DMS 273 treated with DMSO at 0.1 percent for 48 hours (cell line): ENCODE results near the gene HNRNPAB.
"Not testable (repeated sequence)": the region's sequence is repeated elsewhere in the genome, so short reads cannot be mapped to it uniquely, and the experiment has no call there.

Experiments
- DNase-seq: peaks from one replicate; lab custom pipeline; 2025; lab: John Stamatoyannopoulos, UW

The HNRNPAB gene

DNA sequence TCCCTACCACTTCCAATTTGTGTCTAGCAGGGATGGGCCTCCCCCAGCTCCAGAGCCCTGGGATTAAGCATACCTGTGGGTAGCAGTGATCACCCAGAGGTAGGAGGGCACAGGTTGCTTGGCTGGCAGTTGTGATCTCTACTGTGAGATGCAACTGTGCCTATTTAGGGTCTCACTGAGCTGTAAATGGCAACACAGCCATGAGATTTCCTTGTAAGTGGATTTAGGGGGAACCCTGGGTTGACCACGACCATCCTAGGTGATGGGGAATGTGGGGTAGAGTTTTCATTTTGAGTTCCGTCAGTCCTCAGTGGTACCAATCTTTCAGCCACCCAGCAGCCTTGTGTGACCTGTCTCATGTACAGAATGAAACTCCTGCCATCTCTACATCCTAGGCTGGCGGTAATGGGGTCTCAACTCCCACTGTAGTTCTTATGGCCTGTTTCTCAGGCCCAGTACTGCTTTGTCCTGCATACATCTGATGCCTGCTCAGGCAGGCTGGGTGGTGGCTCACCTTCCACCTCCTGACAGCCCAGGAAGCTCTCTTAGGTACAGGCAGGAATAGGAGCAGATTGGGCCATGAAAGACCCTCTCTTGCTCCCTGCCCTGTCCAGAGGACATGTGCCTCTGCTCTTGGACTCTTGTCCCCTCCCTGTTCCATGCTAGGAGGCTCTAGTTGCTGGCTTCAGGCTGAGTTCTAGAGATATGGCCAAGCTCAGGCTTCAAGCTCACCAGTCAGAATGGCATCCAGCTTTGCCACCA, 8.1 kb downstream of the HNRNPAB start:
- no peak for DNase-seq

DNA sequence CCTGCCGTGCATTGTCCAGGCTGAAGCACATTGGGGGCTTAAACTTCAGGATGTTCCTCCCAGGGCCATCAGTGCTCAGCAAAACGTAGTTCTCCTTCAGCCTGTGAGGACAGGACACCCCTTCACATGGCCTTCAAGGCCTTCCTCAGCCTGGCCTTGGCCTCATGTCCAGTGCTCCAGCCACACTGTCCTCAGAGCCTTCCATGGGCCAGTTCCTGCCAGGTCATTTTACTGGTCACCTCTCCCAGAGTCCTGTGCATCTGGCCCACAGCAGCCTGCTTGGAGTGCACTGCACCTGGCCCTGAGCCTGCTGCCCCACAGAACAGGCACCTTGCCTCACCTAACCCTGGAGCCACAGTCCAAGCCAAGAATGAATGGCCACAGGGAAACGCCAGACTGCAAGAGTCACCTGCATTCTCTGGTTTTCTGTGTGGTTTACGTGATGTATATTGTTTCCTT, 8.7 kb downstream of the HNRNPAB start:
- DNase-seq: no peak

DNA sequence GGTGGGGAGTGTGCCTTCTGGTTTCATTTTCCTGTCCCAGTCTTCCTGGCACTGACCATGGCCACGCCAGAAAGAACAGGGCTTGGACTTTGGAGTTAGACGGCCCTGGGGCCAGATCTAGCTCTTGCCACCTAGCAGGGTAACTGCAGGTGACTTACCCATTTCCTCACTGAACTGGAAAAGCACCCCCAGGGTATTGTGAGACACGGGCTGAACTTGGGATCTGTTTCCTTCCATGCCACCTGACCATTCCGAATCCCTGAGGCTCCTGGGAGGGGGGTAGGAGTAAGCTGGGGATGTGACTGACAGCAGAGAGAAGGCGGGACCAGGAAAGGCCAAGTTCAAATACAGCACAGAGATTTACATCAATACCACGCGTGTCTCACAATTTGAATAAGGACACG, 9.4 kb downstream of the HNRNPAB start:
- DNase-seq: no peak

DNA sequence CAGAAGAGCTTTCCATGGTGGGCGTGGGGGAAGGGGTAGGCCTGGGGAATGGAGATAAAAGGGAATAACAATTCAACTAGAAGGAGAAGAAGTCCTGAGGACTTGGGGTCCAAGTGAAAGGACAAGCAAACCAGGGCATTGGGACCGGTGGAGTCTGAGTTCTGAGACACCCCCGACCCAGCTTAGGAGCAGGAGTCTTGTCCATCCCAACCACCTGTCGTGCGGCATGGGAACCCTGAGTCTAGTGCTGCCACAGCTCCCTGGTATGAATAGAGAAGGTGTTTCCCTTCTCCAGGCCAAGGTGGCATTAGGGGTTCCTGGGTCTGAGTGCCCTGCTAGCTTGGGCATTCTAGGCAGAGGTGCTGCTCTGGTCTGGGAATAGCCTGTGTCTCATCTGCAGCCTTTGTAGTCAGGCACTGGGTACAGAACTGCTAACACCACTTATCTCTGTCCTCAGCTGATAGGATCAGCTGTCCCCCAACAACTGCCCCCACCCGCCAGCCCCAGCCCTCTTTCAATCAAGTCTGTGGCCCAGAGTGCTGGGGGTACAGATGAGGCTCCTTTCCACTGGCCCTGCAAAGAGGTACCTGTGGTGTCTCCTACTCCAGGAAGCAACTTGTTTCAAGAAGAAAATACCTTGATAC, 9.9 kb downstream of the HNRNPAB start:
- no peak for DNase-seq

DNA sequence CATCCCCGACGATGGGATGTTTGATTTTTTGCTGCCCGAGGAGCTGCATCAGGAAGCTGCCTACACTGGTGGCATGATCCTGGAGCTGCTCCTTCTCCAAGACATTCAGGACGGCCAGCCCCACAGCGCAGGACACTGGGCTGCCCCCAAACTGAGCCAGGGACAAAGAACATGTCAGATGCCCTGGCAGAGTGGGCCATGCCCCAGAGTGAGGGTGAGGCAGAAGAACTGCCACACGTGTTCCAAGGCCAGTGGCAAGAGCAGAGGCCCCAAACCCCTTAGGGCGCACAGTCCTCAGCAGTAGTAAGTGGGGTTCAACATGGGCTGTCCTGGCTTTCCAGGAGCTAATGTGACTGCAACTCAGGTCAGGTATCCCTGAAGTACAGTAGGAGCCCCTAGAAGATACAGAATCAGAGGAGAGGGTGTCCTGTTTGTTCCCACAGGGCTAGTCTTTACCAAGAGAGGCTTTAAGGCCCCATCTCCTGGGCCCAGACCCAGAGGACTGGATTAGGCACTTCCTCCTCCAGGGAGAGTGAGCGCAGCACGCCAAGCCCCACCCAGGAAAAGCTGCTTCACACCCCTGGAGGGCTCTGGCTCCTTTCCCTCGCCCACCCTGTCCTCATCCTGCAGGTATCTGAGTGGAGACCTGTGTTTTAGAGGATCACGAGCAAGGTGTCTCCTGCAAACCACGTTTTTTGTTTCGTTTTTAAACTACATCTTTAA, 11.1 kb downstream of the HNRNPAB start:
- no peak for DNase-seq

DNA sequence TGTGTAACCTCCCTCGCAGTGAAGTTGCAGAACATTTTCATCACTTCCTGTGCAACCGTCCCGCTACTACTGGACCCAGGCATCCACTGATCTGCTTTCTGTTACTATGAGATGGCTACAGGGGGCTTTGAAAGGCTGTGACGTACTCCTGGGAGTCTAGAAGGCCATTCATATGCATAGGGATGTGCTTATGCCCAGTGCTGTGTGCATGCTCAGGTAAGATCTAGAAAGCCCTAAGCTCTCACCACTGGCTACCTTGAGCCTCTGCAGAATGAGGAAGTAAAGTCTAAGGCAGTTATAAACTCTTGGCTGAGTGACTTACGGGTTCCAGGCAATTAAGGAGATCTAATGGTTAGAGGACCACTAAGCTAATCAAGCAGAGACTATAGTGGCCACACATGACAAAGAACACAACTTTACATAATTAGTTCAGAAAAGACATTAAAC, 11.8 kb downstream of the HNRNPAB start:
- no peak for DNase-seq

DNA sequence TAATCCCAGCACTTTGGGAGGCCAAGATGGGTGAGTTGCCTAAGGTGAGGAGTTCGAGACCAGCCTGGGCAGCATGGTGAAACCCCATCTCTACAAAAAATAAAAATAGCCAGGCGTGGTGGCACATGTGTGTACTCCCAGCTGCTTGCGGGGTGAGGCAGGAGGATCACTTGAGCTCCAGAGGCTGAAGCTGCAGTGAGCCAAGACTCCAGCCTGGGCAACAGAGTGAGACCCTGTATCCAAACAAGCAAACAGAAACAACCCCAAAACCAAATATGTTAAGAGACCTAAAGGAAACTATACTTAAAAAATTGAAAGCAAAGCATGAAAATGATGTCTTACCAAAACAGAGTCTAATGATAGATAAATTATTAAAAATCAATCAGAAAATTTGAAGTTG, 12.4 kb downstream of the HNRNPAB start:
- DNase-seq: no peak

DNA sequence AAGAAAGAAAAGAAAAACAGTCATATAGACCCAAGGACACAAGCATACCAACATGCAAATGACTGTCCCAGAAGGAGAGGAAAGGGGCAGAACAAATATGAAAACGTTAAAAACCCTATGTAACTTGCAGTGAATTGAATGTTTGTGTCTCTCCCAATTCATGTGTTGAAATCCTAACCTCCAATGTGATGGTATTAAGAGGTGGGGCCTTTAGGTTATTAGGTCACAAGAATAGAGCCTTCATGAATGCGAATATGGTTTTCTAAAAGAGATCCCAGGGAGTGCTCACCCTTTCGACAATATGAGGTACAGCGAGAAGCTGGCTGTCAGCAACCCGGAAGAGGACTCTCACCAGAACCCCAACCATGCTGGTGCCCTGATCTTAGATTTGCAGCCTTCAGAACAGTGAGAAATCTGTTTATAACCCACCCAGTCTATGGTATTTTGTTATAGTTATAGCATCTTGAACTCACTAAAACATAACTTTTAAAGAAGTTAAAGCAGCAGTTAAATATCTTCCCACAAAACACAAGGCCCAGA, 14.0 kb downstream of the HNRNPAB start:
- DNase-seq: no peak

DNA sequence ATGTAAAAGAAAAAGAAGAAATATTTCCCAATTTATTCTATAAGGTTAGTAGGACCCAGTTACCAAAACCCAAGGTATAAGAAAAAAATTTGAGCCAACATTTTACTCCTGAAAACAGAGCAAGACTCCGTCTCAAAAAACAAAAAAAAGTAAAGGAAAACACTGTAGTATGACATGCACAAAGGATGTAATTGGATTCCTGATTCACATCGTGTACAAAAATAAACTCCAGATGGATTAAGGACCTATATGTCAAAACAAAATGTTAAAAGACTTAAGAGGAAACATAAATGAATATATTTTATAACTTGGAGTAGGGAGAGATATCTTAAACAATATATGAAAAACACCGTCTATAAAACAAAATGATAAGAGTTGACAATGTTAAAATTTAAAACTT, 14.5 kb downstream of the HNRNPAB start:
- DNase-seq: no peak

DNA sequence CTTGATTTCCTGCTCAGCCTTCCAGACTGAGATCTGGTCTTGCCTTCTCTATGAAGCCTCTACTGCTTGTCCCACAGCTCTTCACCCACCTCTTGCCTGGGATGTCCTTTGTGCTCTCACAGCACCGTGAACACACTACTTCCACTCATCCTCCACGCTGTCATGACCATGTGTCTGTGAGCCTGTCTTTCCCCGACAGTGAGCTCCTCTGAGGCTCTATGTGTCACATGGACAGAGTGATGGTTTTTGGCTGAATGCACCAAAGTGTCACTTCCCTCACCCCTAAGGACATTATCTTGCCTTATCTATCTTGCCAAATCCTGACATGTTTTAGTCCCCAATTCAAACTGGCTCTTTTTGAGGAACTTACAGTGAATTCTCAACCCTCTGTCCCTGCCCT, 16.9 kb downstream of the HNRNPAB start:
- DNase-seq: no peak

DNA sequence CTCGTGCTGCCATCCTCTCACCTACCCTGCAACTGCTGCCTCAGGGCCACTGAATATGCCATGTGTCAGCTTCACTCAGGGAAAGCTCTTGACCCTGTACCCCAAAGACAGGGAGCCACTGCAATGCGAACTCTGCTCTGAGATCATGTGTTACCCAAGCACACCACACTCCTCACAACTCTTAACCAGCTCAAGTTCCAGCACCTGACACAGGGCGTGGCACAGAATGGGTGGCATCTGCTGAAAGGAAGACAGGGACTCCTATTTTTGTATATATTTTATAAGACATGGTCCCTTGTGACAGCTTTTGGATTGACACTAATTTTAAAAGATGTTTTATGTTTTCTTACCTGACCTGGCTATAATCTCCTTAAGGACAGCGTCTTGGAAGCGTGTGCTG, 17.5 kb downstream of the HNRNPAB start:
- no peak for DNase-seq

DNA sequence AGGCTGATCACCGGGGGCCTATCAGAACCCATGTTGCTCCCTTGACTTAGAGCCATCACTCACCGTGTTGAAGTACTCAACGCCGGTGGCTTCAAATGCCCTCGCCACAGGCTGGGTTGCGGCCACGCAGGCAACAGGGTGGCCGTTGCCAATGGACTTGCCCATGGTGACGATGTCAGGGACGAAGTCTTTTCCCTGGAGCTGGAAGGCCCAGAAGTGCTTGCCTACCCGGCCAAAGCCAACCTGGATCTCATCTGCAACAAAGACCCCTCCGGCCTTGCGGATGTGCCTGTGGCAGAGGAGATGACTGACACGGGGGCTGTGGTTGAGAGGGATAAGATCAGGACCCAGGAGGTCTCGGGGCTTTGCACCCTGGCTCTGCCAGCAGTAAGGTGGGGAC, 18.0 kb downstream of the HNRNPAB start:
- no peak for DNase-seq

DNA sequence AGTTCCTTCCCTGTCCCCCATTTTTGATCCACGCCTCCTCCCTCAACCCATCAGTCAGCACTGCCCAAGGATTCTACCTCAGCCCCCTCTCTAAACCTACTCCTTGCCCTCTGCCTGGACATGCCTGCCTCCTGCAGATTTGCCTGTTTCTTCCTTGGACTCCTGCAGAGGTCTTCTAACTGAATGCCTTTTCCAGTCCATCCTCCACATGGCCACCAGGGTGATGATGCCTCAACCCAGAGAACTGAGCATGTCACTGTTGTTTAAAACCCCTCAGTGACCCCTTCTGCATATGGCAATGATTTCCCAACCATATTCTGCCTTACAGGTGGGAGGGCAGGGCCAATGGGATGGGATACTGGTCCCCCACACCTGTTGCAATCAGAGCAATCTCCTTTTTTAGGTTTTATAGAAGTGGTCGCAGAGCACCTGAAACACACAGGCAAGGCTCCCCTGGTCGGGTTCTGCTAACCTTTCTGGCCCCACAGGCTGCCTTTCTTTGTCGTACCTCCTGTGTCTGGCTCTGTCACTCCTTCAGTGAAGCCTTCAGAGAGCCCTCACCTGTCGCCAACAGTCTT, 19.0 kb downstream of the HNRNPAB start:
- no peak for DNase-seq

DNA sequence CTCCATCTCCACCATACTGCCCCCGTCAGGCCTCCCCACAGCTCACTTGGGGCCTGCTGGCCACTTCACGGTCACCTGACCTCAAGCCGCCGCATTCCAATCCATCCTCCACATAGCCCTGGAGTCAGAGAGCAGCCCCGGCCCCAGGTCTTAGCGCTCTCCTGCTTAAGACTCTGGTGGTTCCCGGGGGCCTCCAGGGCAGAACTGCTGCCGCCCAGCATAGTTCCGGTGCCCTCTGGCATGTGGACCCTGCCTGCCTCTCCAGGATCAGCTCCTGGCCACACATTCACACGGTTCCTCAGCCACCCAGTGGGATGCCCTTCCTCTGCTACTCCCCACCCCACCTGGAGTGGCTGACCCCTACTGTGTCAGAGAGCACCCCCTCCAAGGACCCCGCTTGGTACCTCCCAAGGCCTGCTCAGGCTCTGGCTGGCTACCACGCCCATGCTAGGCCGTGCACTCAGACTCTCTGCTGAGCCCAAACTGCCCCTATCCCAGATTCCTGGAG, 19.5 kb downstream of the HNRNPAB start:
- no peak for DNase-seq

DNA sequence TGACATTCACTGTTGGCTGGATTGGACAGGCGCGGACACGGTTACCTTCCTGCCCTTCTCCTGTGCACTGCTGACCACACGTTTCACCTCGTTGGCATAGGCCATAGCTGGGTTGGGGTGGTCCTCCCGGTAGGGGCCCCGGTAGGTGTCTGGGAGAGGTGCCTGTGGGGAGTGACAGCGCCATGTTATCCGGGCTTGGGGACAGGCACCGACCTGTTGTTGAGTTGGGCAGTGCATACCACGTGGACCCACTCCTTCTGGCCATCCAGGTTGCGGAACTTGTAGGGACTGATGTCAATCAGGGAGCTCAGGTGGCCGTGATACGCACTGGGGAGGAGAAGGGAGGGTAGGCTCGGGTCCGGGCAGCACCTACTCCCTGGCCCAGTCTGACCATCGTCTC, 20.1 kb downstream of the HNRNPAB start:
- no peak for DNase-seq

DNA sequence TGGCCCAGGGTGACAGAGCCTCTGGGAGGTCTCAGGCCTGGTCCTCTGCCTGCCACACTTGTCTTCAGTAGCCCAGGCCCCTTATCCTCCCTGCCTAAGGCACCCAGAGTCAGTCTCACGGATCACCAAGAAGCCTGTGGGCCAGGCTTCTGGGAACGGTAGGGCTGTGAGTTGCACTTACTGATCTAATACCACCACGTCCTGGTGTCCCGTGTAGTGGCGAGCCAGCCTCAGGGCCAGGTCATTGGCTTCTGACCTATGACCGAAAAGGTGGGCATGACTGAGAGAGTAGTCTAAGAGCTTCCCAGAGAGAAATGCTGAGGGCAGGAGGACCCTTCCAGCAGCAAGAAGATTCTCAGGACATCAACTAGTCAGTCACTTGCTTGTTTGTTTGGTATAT, 20.8 kb downstream of the HNRNPAB start:
- DNase-seq: no peak

DNA sequence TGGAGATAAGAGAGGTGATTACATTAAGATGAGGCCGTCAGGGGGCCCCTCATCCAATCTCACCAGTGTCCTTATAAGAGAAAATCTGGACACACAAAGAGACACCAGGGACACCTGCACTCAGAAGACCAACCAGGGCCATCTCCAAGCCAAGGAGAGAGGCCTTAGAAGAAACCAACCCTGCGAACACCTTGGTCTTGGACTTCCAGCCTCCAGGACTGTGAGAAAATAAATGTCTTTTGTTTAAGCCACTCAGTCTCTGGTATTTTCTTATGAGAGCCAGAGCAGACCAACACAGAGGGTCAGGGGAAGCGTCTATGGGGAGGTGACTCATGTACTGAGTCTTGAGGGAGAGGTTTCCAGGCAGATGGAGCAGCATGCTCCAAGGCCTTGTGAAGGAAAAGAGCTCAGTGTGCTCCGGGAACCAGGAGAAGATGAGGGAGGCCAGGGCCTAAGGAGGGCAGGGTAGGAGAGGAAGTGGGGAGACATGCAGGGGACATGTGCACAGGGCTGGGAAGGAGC, 22.9 kb downstream of the HNRNPAB start:
- DNase-seq: no peak

DNA sequence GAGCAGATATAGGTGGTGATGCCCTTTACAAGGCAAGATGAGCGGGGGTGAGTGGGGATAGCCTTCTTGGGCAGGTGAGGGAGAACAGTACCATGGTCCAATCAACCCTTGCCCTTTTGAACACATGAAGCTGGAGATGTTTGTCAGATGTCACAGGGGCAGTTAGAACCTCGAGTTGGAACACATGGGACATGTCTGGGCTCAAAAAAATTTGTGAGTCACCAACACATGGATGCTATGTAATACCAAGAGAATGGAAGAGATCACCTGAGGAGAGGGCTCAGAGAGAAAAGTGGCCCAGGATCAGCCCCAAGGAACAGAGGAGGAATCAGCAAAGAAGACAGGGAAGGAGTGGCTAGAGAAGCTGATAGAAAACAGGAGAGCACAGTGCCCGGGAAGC, 23.6 kb downstream of the HNRNPAB start:
- no peak for DNase-seq

DNA sequence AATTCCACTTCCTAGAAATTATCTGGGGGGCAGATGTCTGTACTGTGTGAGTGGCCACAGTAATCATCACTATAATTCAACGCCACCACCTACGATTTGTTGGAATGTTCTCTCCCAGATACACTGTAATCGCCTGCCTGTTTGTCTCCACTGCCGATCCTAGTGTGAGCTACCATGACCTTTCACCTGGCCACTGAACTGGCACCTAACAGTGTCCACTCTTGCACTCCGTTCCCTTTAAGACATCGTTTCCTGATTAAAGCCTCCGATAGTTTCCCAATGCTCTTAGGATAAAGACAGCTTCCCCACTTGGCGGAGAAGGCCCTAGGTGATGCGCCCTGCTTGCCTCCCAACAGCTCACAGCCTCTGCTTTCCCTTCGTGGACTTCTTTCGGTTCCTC, 24.3 kb downstream of the HNRNPAB start:
- no peak for DNase-seq

DNA sequence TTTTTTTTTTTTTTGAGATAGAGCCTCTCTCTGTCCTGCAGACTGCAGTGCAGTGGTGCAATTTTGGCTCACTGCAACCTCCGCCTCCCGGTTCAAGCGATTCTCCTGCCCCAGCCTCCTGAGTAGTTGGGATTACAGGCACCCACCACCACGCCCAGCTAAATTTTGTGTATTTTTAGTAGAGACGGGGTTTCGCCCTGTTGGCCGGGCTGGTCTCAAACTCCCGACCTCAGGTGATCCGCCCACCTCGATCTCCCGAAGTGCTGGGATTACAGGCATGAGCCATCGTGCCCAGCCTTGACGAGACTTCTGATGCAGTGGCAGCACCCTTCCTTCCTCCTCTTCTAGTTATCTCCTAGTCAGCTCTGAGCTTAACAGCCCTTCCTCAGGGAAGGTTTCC, 24.8 kb downstream of the HNRNPAB start:
- DNase-seq: not testable (repeated sequence)

DNA sequence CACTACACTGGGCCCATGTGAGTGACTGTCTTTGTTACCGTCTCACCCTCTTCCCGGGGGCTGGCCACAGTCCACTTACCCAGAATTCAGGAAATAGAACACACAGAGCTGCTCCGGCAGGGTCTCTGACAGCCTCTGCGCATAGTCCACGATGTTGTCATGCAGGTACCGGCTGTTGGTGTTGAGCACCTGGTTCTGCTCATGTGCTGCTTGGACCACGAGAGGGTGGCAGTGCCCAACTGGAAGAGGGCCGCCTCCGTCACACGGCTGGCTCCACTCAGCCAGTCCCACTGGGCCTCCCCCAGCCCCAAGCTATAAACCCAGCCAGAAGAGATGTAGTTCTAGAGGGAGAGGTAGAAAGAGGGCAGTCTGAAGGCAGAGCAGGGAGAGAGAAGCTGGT, 25.5 kb downstream of the HNRNPAB start:
- no peak for DNase-seq
